Panc1 (cell line): ENCODE results near the gene OR11L1. TPM values are rescaled to one million over a fixed set of nuclear protein-coding genes. Genes with fewer than 3 reads are reported as not detected.

ENCODE experiments used
- ATAC-seq: fragments of 200-7000 bp; cut with Tn5 transposase; 2 replicates; pipeline ENCODE4 v1.9.1; 2020; ENCODE audit warnings: mild to moderate bottlenecking, moderate library complexity
- BruUV-seq: library from RNA; stranded (reverse); fragments of 400-500 nt; replicated peaks from 2 replicates; lab custom pipeline; 2021; lab: Mats Ljungman, UMichigan
- CTCF ChIA-PET: fragments of 300-600 bp; sonication (Branson Sonifier 250); formaldehyde crosslinking; loops from one replicate; lab custom pipeline; 2022; ENCODE audit warnings: antibody characterized with exemption; lab: Charles Lee
- POLR2A ChIA-PET: fragments of 300-600 bp; sonication (Branson Sonifier 250); formaldehyde crosslinking; loops from one replicate; lab custom pipeline; 2022; ENCODE audit warnings: antibody characterized with exemption; lab: Charles Lee
- DNase-seq: peaks from one replicate; pipeline ENCODE4 v3.0.0-alpha.2; 2010; ENCODE audit warnings: low read depth, low spot score
- H3K27ac ChIP-seq: 2 replicates; pipeline ENCODE4 v1.5.1; 2011; ENCODE audit warnings: mild to moderate bottlenecking, low read length, inconsistent platforms
- H3K27me3 ChIP-seq: fragments of 200-500 bp; sonication (Bioruptor generic); 2 replicates; pipeline ENCODE4 v1.6.0; 2014; ENCODE audit warnings: low read length, inconsistent platforms; ENCODE audit not compliant: control insufficient read depth, insufficient read depth
- H3K36me3 ChIP-seq: fragments of 200-500 bp; sonication (Bioruptor generic); 2 replicates; pipeline ENCODE4 v1.5.1; 2014; ENCODE audit warnings: inconsistent platforms, mild to moderate bottlenecking, low read length, moderate library complexity; ENCODE audit not compliant: control insufficient read depth, insufficient read depth
- H3K4me1 ChIP-seq: 2 replicates; pipeline ENCODE4 v1.5.1; 2011; ENCODE audit warnings: inconsistent platforms, mild to moderate bottlenecking, low read length, moderate library complexity; ENCODE audit not compliant: control insufficient read depth, insufficient read depth
- H3K4me3 ChIP-seq, 2 experiments: 2 replicates each; pipeline ENCODE4 v1.5.1; 2011 to 2012; ENCODE audit warnings: low read depth in 2 of 2, low read length in 2 of 2, mild to moderate bottlenecking in 2 of 2, inconsistent platforms in 1 of 2, moderate library complexity in 1 of 2
- H3K9me3 ChIP-seq: fragments of 200-500 bp; sonication (Bioruptor generic); 2 replicates; pipeline ENCODE4 v1.5.1; 2014; ENCODE audit warnings: low read depth, mild to moderate bottlenecking, inconsistent platforms, low read length, moderate library complexity; ENCODE audit not compliant: control insufficient read depth, insufficient read depth
- POLR2AphosphoS5 ChIP-seq: IDR thresholded peaks from 2 replicates; pipeline ENCODE4 v1.6.1; 2012; ENCODE audit warnings: mild to moderate bottlenecking, low read depth, low read length, moderate library complexity
- SIN3A ChIP-seq: IDR thresholded peaks from 2 replicates; pipeline ENCODE4 v1.6.1; 2012; ENCODE audit warnings: low read depth, mild to moderate bottlenecking, low read length, moderate library complexity, borderline replicate concordance; ENCODE audit not compliant: insufficient read depth
- TCF7L2 ChIP-seq: IDR thresholded peaks from 2 replicates; pipeline ENCODE4 v1.6.1; 2011; ENCODE audit warnings: mild to moderate bottlenecking, low read depth, low read length, inconsistent platforms
- in situ Hi-C: cut with HindIII; loops from 2 replicates; pipeline ENCODE4 v1.10.0; 2016; ENCODE audit warnings: low sequenced_read_pairs, low pct_unique_long_range_greater_than_20kb
- intact Hi-C: fragments of 100-400 bp; cut with micrococcal nuclease; formaldehyde crosslinking; loops from one replicate; pipeline ENCODE4 v1.10.0; 2022; ENCODE audit not compliant: unreplicated experiment
- total RNA-seq: library from RNA; stranded (reverse); gene quantifications from one replicate; pipeline ENCODE4 v1.2.1, GENCODE V29; 2021; ENCODE audit not compliant: unreplicated experiment
- TF ChIP-seq, protein P1 (sequence below): fragments of 450-650 bp; IDR thresholded peaks from 2 replicates; pipeline ENCODE4 v1.5.1; 2017; ENCODE audit warnings: mild to moderate bottlenecking
- TF ChIP-seq, protein P2 (sequence below), 2 experiments: IDR thresholded peaks; 2 replicates each; pipeline ENCODE4 v1.6.1; 2011 to 2012; ENCODE audit warnings: low read depth in 2 of 2, control low read depth in 1 of 2, low read length in 1 of 2, mild to moderate bottlenecking in 1 of 2, moderate library complexity in 1 of 2; ENCODE audit not compliant: insufficient read depth in 1 of 2

The OR11L1 gene
- total RNA-seq, 1 experiment from 2014 or later: not detected

DNA sequence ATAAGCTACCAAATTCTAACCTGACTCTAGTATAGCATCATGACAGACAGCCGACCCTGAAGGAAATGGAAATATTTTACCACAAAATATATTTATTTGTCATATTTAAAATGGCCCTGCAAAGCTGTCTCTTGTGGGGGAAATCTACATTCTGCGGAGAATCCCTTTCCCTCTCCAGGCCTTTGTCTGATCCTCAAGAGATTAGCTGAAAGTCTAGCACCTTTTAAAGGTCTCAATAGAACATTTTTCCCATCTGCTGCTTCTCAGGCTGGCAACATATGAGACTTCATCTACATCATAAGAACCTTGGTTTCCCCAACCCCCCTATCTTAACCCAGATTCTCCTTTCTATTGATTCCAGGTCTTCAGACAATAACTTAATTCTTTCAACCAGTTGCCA lies 1.7 kb upstream of the OR11L1 start:
- TF ChIP-seq POLR2AphosphoS5 (no peak), TCF7L2 (no peak), SIN3A (no peak)
- TF ChIP-seq, protein P1, sequence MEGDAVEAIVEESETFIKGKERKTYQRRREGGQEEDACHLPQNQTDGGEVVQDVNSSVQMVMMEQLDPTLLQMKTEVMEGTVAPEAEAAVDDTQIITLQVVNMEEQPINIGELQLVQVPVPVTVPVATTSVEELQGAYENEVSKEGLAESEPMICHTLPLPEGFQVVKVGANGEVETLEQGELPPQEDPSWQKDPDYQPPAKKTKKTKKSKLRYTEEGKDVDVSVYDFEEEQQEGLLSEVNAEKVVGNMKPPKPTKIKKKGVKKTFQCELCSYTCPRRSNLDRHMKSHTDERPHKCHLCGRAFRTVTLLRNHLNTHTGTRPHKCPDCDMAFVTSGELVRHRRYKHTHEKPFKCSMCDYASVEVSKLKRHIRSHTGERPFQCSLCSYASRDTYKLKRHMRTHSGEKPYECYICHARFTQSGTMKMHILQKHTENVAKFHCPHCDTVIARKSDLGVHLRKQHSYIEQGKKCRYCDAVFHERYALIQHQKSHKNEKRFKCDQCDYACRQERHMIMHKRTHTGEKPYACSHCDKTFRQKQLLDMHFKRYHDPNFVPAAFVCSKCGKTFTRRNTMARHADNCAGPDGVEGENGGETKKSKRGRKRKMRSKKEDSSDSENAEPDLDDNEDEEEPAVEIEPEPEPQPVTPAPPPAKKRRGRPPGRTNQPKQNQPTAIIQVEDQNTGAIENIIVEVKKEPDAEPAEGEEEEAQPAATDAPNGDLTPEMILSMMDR: no peak
- TF ChIP-seq, protein P2, sequence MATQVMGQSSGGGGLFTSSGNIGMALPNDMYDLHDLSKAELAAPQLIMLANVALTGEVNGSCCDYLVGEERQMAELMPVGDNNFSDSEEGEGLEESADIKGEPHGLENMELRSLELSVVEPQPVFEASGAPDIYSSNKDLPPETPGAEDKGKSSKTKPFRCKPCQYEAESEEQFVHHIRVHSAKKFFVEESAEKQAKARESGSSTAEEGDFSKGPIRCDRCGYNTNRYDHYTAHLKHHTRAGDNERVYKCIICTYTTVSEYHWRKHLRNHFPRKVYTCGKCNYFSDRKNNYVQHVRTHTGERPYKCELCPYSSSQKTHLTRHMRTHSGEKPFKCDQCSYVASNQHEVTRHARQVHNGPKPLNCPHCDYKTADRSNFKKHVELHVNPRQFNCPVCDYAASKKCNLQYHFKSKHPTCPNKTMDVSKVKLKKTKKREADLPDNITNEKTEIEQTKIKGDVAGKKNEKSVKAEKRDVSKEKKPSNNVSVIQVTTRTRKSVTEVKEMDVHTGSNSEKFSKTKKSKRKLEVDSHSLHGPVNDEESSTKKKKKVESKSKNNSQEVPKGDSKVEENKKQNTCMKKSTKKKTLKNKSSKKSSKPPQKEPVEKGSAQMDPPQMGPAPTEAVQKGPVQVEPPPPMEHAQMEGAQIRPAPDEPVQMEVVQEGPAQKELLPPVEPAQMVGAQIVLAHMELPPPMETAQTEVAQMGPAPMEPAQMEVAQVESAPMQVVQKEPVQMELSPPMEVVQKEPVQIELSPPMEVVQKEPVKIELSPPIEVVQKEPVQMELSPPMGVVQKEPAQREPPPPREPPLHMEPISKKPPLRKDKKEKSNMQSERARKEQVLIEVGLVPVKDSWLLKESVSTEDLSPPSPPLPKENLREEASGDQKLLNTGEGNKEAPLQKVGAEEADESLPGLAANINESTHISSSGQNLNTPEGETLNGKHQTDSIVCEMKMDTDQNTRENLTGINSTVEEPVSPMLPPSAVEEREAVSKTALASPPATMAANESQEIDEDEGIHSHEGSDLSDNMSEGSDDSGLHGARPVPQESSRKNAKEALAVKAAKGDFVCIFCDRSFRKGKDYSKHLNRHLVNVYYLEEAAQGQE (IDR thresholded peaks at IDR 0.05; ENCODE audit: insufficient read depth in 1 of 2, low read depth in 2 of 2, low read length in 1 of 2): no peak
- intact Hi-C loops (no loop called here), in situ Hi-C loops (no loop called here)
- DNase-seq (no peak), ATAC-seq (no peak)
- BruUV-seq: no TSS peak
- POLR2A ChIA-PET: no interaction called here
- Histone ChIP-seq H3K36me3 (no peaks in the 10 kb centered on the region), H3K27me3 (no peaks in the 10 kb centered on the region), H3K9me3 (no peaks in the 10 kb centered on the region; the same call in 1 of the 2 replicates), H3K4me3 (no peak overlapping the region), H3K4me1 (no peaks in the 10 kb centered on the region), H3K27ac (no peak overlapping the region)
- CTCF ChIA-PET: no interaction called here

DNA sequence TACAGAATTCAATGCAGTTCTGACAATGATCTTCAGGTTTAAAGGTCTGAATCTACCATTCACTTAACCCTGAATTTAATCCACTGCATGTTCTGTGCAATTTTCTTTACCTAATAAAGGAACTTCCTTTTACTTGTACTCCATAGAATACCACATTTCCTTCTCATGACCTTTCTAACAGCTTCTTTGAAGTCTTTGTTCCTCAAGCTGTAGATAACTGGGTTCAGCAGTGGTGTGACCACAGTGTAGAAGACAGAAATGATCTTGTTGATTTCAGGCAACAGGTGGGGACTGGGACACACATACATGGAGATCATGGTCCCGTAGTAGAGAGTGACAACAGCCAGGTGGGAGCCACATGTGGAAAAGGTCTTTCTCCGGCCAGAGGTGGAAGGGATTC lies 878 bp downstream of the OR11L1 start:
- H3K9me3 ChIP-seq: no peaks in the 10 kb centered on the region
- H3K27me3 ChIP-seq: no peaks in the 10 kb centered on the region
- intact Hi-C loops: no loop called here
- TF ChIP-seq POLR2AphosphoS5: no peak
- TF ChIP-seq SIN3A: no peak
- ChIA-PET CTCF (no interaction called here), POLR2A (no interaction called here)
- H3K36me3 ChIP-seq: no peaks in the 10 kb centered on the region
- no peak overlapping the region for H3K4me3 ChIP-seq
- BruUV-seq: no TSS peak
- H3K4me1 ChIP-seq: no peaks in the 10 kb centered on the region
- in situ Hi-C loops: no loop called here
- ATAC-seq: no peak
- no peak for DNase-seq
- H3K27ac ChIP-seq: no peak overlapping the region

DNA sequence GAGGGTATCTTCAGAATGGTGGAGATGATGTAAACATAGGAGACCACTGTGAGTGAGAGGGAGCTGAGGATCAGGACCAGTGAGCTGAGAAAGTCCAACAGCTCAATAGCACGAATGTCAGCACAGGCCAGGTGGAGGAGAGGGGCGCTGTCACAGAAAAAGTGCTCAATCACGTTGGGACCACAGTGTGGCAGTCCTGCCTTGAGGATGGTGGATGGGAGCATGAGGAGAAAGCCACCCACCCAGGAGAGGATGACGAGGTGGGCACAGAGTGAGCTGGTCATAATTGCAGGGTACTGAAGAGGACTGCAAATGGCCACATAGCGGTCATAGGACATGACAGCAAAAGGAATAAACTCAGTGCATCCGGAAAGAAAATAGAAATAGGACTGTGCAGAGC lies 8.1 kb downstream of the OR11L1 start:
- TF ChIP-seq, protein P1: no peak
- TF ChIP-seq TCF7L2 (no peak), SIN3A (no peak), POLR2AphosphoS5 (no peak)
- TF ChIP-seq, protein P2 (IDR thresholded peaks at IDR 0.05; ENCODE audit: insufficient read depth in 1 of 2, low read depth in 2 of 2, low read length in 1 of 2): no peak
- POLR2A ChIA-PET: no interaction called here
- Histone ChIP-seq H3K27me3 (no peaks in the 10 kb centered on the region), H3K27ac (no peak overlapping the region), H3K36me3 (no peaks in the 10 kb centered on the region), H3K4me3 (no peak overlapping the region), H3K4me1 (no peaks in the 10 kb centered on the region), H3K9me3 (no peaks in the 10 kb centered on the region)
- in situ Hi-C loops: no loop called here
- DNase-seq (no peak), ATAC-seq (no peak)
- no TSS peak for BruUV-seq
- CTCF ChIA-PET: no interaction called here
- intact Hi-C loops: no loop called here
